GM13976 (cell line): ENCODE data around the gene ZNF618.

Experiments used
- DNase-seq: peaks from one replicate; pipeline ENCODE4 v3.0.0; 2012; ENCODE audit warnings: low spot score
- CTCF ChIP-seq: IDR thresholded peaks from 2 replicates; pipeline ENCODE4 v1.5.1; 2012; ENCODE audit warnings: borderline replicate concordance, mild to moderate bottlenecking; ENCODE audit not compliant: insufficient read depth; ENCODE audit errors: extremely low read depth, missing control alignments, control extremely low read depth
- in situ Hi-C: fragments of 300-500 bp; cut with MboI; formaldehyde crosslinking; loops from one replicate; pipeline ENCODE4 v1.12.0; 2022; ENCODE audit warnings: low sequenced_read_pairs, mixed read lengths, inconsistent platforms; ENCODE audit not compliant: unreplicated experiment

Gene ZNF618

GRCh38 chr9:114060711-114061110, 184.6 kb downstream of the ZNF618 start:
- DNase-seq = no peak
- in situ Hi-C loops = no loop called here

GRCh38 chr9:114061292-114061691, 185.2 kb downstream of the ZNF618 start:
- no peak for DNase-seq
- no peak for TF ChIP-seq CTCF
- in situ Hi-C loops = no loop called here

More at GRCh38 chr9:114060711-114061110, 184.6 kb downstream of the ZNF618 start:
- TF ChIP-seq CTCF = no peak

- in situ Hi-C loops = no loop called here
- DNase-seq = no peak
- TF ChIP-seq CTCF = no peak
These were observed 185.8 kb downstream of the ZNF618 start for GRCh38 chr9:114061830-114062474.

DNA sequence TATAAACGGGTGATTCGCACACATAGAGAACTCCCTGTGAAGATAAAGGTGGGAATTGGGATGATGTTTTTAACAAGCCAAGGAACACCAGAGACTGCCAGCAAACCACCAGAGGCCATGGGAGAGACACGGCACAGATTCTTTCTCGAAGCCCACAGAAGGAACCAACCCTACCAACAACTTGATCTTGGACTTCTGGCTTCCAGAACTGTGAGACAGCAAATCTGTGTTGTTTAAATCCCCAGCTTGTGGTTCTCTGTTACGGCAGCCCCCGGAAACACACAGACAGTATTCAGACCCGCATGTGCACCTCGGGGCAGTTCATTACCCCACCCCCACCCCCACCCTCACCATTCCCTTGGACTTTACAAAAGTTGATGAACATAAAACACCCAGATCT, 189.2 kb downstream of the ZNF618 start:
- TF ChIP-seq CTCF = no peak
- in situ Hi-C loops = no loop called here
- no peak for DNase-seq

- no peak for DNase-seq
- in situ Hi-C loops = no loop called here
- no peak for TF ChIP-seq CTCF
These were observed 193.5 kb downstream of the ZNF618 start for GRCh38 chr9:114069476-114070187.

DNA sequence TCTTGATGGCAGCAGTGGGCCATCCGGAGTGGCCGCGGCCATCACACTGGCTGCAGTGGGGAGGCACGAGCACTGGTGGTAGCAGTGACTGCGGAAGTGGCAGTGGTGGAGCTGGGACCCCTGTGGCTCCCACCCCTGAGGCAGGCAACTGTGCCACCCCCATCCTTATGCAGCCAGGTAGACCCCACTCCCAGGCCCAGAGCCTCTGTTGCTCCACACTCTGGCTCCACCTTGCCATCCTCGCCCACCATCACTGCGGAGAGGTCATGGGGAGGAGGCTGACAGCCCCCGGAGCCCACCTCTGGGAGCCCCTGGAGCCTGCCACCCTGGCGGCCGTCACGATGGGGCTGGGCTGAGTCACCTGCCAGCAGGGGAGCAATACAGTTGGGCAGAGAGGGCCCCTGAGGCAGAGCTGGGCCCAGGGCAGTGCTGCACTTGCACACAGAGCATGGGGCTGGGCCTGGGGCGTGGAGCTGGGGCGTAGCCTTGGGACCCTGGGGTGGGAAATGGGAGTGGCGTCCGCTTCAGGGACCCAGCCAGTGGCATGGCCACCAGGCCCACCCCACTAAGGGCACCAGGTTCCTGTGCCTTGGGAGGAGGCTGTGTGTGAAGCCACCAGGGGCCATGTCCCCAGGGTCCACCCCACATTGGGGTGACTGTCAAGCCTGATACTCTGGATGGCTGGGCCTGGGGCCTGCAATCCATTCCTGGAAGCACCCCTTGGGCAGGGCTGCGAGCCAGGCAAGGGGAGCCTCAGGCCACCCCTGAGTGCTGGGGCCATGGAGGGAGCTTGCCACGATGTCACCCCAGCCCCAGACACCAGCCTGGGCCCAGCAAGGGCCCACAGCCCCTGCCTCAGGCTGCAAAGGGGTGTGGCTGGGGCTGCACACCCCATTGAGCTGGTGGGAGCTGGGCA, 194.3 kb downstream of the ZNF618 start:
- in situ Hi-C loops = no loop called here
- TF ChIP-seq CTCF = no peak
- no peak for DNase-seq
